Measurements from ENCODE around the gene HIRIP3. TPM values are rescaled to one million over a fixed set of nuclear protein-coding genes. Genes with fewer than 3 reads are reported as not detected.

Gene HIRIP3
- total RNA-seq, 1 experiment from 2014 or later, result 27.3 TPM

DNA sequence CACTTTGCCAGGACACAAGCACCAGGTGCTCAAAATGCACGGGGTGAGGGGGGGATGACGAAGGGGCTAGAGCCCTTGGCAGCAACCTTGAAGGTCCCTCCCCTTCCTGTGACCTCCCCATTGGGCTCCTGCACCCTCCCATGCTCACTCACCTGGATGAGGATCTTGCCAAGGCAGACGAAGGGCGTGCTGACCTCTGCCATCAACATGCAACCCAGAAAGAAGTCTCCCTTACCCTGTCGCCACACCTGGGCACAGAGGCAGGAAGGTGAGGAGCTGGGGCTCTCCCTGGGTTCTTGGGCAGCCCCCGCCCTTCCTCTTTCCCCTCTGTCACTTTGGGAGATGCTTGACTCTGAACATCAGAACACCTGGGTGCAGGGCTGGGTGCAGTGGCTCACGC lies 30.2 kb upstream of the HIRIP3 start:
- ChIA-PET CTCF (no interaction called here), POLR2A (ENCODE audit: unreplicated experiment) (no interaction called here)
- no peaks in the 10 kb centered on the region; the same call in 1 of the 2 replicates for H3K4me1 ChIP-seq (replicated peaks; ENCODE audit: insufficient read depth)
- no peak overlapping the region for H3K27ac ChIP-seq
- H3K79me2 ChIP-seq (ENCODE audit: low read depth), result no peaks in the 10 kb centered on the region
- TF ChIP-seq CTCF (conservative IDR thresholded peaks at IDR 0.05), result no peak
- TF ChIP-seq EZH2 (IDR thresholded peaks at IDR 0.05; ENCODE audit: low read depth), result no peak
- H4K20me1 ChIP-seq (ENCODE audit: insufficient read depth), result no peaks in the 10 kb centered on the region
- no peaks in the 10 kb centered on the region for H3K9me2 ChIP-seq (ENCODE audit: insufficient read depth)
- no peaks in the 10 kb centered on the region for H3K9me3 ChIP-seq (ENCODE audit: insufficient read depth, low read depth)
- H3K4me2 ChIP-seq, result no peak overlapping the region
- intact Hi-C loops (cut with micrococcal nuclease; ENCODE audit: unreplicated experiment), result no loop called here
- H3K36me3 ChIP-seq (ENCODE audit: low read depth), result no peaks in the 10 kb centered on the region
- no TSS peak for BruUV-seq (replicated peaks)
- peaks cover 74% of the 10 kb centered on the region for H3K27me3 ChIP-seq (ENCODE audit: insufficient read depth, low read depth)
- no peak overlapping the region for H2AFZ ChIP-seq
- no peak overlapping the region for H3K4me3 ChIP-seq
- peaks cover 5% of the 10 kb centered on the region; the same call in 1 of the 2 replicates for H3F3A ChIP-seq (ENCODE audit: insufficient read depth, low read depth)
- DNase-seq, result no peak

DNA sequence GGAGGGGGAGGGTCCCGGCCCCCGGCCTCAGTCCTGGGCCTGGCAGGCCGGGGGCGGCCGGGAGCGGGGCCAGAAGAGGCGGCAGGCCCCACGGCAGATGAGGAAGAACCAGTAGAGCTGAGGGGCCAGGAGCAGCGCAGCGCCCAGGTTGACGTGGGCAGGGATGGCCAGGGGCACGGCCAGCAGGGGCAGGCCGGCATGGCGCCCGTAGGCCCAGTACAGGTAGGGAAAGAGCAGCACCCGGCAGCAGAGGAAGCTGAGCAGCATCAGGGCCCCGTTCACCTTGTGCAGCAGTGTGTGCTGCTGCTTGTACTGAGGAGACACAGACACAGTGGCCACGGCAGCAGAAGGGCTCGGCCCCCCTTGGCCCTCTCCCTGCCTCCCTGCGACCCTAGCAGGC lies 29.7 kb upstream of the HIRIP3 start:
- Histone ChIP-seq H3K27ac (no peak overlapping the region), H2AFZ (no peak overlapping the region), H3K4me1 (replicated peaks; ENCODE audit: insufficient read depth) (no peaks in the 10 kb centered on the region; the same call in 1 of the 2 replicates), H3K27me3 (ENCODE audit: insufficient read depth, low read depth) (peaks cover 70% of the 10 kb centered on the region), H3K36me3 (ENCODE audit: low read depth) (no peaks in the 10 kb centered on the region), H3K79me2 (ENCODE audit: low read depth) (no peaks in the 10 kb centered on the region), H3K9me2 (ENCODE audit: insufficient read depth) (no peaks in the 10 kb centered on the region), H3K4me3 (no peak overlapping the region), H4K20me1 (ENCODE audit: insufficient read depth) (no peaks in the 10 kb centered on the region), H3K4me2 (no peak overlapping the region), H3K9me3 (ENCODE audit: insufficient read depth, low read depth) (no peaks in the 10 kb centered on the region), H3F3A (ENCODE audit: insufficient read depth, low read depth) (peaks cover 5% of the 10 kb centered on the region; the same call in 1 of the 2 replicates)
- no peak for TF ChIP-seq EZH2 (IDR thresholded peaks at IDR 0.05; ENCODE audit: low read depth)
- TF ChIP-seq CTCF (conservative IDR thresholded peaks at IDR 0.05), result no peak
- CTCF ChIA-PET, result no interaction called here
- POLR2A ChIA-PET (ENCODE audit: unreplicated experiment), result no interaction called here
- DNase-seq, result no peak
- no TSS peak for BruUV-seq (replicated peaks)
- intact Hi-C loops (cut with micrococcal nuclease; ENCODE audit: unreplicated experiment), result no loop called here

GRCh38 chr16:30024451-30024850 lies 29.0 kb upstream of the HIRIP3 start:
- no TSS peak for BruUV-seq (replicated peaks)
- Histone ChIP-seq H2AFZ (no peak overlapping the region), H3K36me3 (ENCODE audit: low read depth) (no peaks in the 10 kb centered on the region), H3K27ac (no peak overlapping the region), H3K79me2 (ENCODE audit: low read depth) (no peaks in the 10 kb centered on the region), H3K4me3 (no peak overlapping the region), H3K4me2 (no peak overlapping the region), H3K4me1 (replicated peaks; ENCODE audit: insufficient read depth) (no peaks in the 10 kb centered on the region; the same call in 1 of the 2 replicates), H3K9me3 (ENCODE audit: insufficient read depth, low read depth) (no peaks in the 10 kb centered on the region), H4K20me1 (ENCODE audit: insufficient read depth) (no peaks in the 10 kb centered on the region), H3K9me2 (ENCODE audit: insufficient read depth) (no peaks in the 10 kb centered on the region), H3F3A (ENCODE audit: insufficient read depth, low read depth) (peaks cover 7% of the 10 kb centered on the region), H3K27me3 (ENCODE audit: insufficient read depth, low read depth) (peaks cover 63% of the 10 kb centered on the region)
- TF ChIP-seq CTCF (conservative IDR thresholded peaks at IDR 0.05), result no peak
- TF ChIP-seq EZH2 (IDR thresholded peaks at IDR 0.05; ENCODE audit: low read depth), result no peak
- intact Hi-C loops (cut with micrococcal nuclease; ENCODE audit: unreplicated experiment), result no loop called here
- ChIA-PET CTCF (no interaction called here), POLR2A (ENCODE audit: unreplicated experiment) (no interaction called here)
- no peak for DNase-seq

Data from PC-9 (cell line).